BLaER1 treated with 17β-estradiol and CSF1 and Interleukin-3, amounts not matched to agents 10 nM and 100 nM (cell line): ENCODE data around the gene CCDC13.

Experiments
- H3K27ac ChIP-seq, 11 experiments: shearing (Covaris generic); formaldehyde crosslinking; 2 replicates each; pipeline ENCODE4 v1.8.1; 2022
- H3K27me3 ChIP-seq, 11 experiments: shearing (Covaris generic); formaldehyde crosslinking; 2 replicates each; pipeline ENCODE4 v1.8.1; 2022
- H3K36me3 ChIP-seq, 11 experiments: shearing (Covaris generic); formaldehyde crosslinking; 2 replicates each; pipeline ENCODE4 v1.8.1; 2022
- H3K4me1 ChIP-seq, 10 experiments: shearing (Covaris generic); formaldehyde crosslinking; 2 replicates each; pipeline ENCODE4 v1.8.1; 2022
- H3K4me2 ChIP-seq, 11 experiments: shearing (Covaris generic); formaldehyde crosslinking; 2 replicates each; pipeline ENCODE4 v1.8.1; 2022
- H3K4me3 ChIP-seq, 10 experiments: shearing (Covaris generic); formaldehyde crosslinking; 2 replicates each; pipeline ENCODE4 v1.8.1; 2022
- H3K9ac ChIP-seq, 11 experiments: shearing (Covaris generic); formaldehyde crosslinking; 2 replicates each; pipeline ENCODE4 v1.8.1; 2022
- H3K9me3 ChIP-seq, 11 experiments: shearing (Covaris generic); formaldehyde crosslinking; replicated peaks in 1 of 11; 2 replicates each; pipeline ENCODE4 v1.8.1; 2022
- H4K20me1 ChIP-seq, 11 experiments: shearing (Covaris generic); formaldehyde crosslinking; 2 replicates each; pipeline ENCODE4 v1.8.1; 2022
- Cebpa-rat ChIP-seq, 11 experiments: shearing (Covaris generic); IDR thresholded peaks; 2 replicates each; pipeline ENCODE4 v1.8.1; 2022

CCDC13 gene

GRCh38 chr3:42809202-42809601 lies 36.1 kb upstream of the CCDC13 start, which contains the start of gene ACKR2:
TSS of gene ACKR2 (plus strand) at chr3:42809445. CDS start at chr3:42864503, 55,058 bp downstream.
- no peak for TF ChIP-seq Cebpa-rat (IDR thresholded peaks at IDR 0.05)
- H3K4me1 ChIP-seq = peaks cover 0 to 9% (median 7%) of the 10 kb centered on the region in 10 experiments; a peak in 12 of 20 replicates

GRCh38 chr3:42807929-42808328 lies 34.9 kb upstream of the CCDC13 start:
- TF ChIP-seq Cebpa-rat (IDR thresholded peaks at IDR 0.05) = no peak
- no peak overlapping the region for H3K4me2 ChIP-seq
- H3K36me3 ChIP-seq = no peaks in the 10 kb centered on the region
- H3K9ac ChIP-seq = no peak overlapping the region
- H3K4me3 ChIP-seq = no peak overlapping the region
- H3K27ac ChIP-seq = no peak overlapping the region
- H4K20me1 ChIP-seq = peaks cover 0 to 12% (median 4%) of the 10 kb centered on the region in 11 experiments; a peak in 9 of 22 replicates
- H3K27me3 ChIP-seq = no peaks in the 10 kb centered on the region
- no peaks in the 10 kb centered on the region for H3K9me3 ChIP-seq
- H3K4me1 ChIP-seq = peaks cover 4 to 13% (median 12%) of the 10 kb centered on the region in 10 experiments

More at GRCh38 chr3:42809202-42809601, 36.1 kb upstream of the CCDC13 start, which contains the start of gene ACKR2:
- Histone ChIP-seq H3K9ac (no peak within 1 kb of the TSS), H3K4me2 (no peak within 1 kb of the TSS), H4K20me1 (no peaks in the 10 kb centered on the region), H3K27ac (no peak within 1 kb of the TSS), H3K27me3 (no peaks in the 10 kb centered on the region), H3K9me3 (no peaks in the 10 kb centered on the region), H3K36me3 (no peaks in the 10 kb centered on the region), H3K4me3 (no peak within 1 kb of the TSS)

GRCh38 chr3:42805141-42805821 lies 32.2 kb upstream of the CCDC13 start:
- Histone ChIP-seq H3K9me3 (no peaks in the 10 kb centered on the region), H3K4me3 (peak overlapping the region; percentile 73 to 90 (median 82)), H3K4me1 (peaks cover 28 to 39% (median 34%) of the 10 kb centered on the region in 10 experiments), H3K9ac (peak overlapping the region in 10 of 11 experiments; percentile 79 to 95 (median 92); a peak in 15 of 22 replicates), H3K27ac (no peak overlapping the region; a peak in 1 of 22 replicates), H3K4me2 (peak overlapping the region; percentile 82 to 97 (median 88)), H3K36me3 (peaks cover 0 to 4% (median 0%) of the 10 kb centered on the region in 11 experiments; a peak in 2 of 22 replicates), H3K27me3 (no peaks in the 10 kb centered on the region), H4K20me1 (peaks cover 14 to 38% (median 24%) of the 10 kb centered on the region in 11 experiments; a peak in 17 of 22 replicates)
- no peak for TF ChIP-seq Cebpa-rat (IDR thresholded peaks at IDR 0.05)

DNA sequence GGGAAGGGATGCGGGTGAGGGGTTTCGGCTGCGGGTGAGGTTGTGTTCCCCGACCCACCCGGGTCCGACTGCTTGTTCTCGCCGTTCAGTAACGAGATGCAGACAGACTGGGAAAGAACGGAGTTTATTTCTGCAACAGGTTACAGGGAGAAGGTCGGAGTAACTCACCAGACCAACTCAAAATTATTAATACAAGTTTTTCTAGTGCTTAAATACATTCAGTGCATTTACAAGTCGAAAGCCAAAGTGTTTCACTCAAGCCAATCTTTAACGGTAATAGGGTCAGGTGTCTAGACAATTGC lies 31.7 kb upstream of the CCDC13 start:
- peaks cover 0 to 6% (median 0%) of the 10 kb centered on the region in 11 experiments; a peak in 3 of 22 replicates for H3K36me3 ChIP-seq
- peaks cover 33 to 44% (median 39%) of the 10 kb centered on the region in 10 experiments for H3K4me1 ChIP-seq
- H3K27me3 ChIP-seq = no peaks in the 10 kb centered on the region
- H3K9me3 ChIP-seq = no peaks in the 10 kb centered on the region
- peaks cover 19 to 43% (median 29%) of the 10 kb centered on the region in 11 experiments; a peak in 18 of 22 replicates for H4K20me1 ChIP-seq
- H3K9ac ChIP-seq = peak overlapping the region; percentile 79 to 95 (median 91)
- H3K27ac ChIP-seq = peak overlapping the region; percentile 19 to 92 (median 86); a peak in 21 of 22 replicates
- peak overlapping the region; percentile 82 to 97 (median 88) for H3K4me2 ChIP-seq
- peak overlapping the region; percentile 73 to 90 (median 82) for H3K4me3 ChIP-seq
- TF ChIP-seq Cebpa-rat (IDR thresholded peaks at IDR 0.05) = no peak

DNA sequence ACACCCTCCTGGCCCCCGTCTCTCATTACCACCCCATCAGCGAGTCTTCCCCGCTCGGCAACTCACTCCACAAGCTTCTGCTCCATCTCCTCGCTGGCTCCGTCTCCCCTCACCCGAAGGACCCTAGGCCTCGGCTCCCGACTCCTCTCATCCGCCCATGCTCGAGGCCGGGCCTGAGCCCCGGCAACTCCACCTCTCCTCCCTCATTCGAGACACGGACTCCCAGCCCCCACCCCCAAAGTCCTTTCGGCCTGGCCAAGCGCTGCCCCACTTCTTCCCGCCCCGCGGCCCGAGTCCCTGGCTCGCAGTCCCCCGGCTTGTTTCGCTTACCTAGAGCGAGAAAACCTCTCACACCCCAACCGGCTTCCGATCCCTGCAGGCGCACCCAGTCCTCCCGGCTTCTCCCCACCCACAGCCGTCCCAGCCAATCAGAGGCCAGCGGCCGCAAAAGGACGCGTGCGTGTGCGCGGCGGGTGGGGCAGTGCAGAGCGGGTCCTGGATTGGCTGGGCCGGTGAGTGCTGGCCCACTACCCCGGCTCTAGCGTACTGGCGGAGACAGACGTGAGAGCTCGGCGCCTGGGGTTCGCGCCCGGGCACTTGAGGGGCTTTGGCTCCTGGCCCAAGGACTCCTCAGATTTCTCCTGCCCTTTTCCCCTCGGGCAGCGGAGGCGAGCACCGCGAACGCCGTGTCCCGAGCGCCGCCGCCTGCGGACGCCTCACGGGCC lies 31.2 kb upstream of the CCDC13 start, which contains the start of gene HIGD1A:
Gene HIGD1A (minus strand): TSS at position 385 of the 725 bp plus-strand sequence. CDS start 10,237 bp downstream, outside the sequence.
- peaks cover 35 to 49% (median 44%) of the 10 kb centered on the region in 10 experiments for H3K4me1 ChIP-seq
- H4K20me1 ChIP-seq = peaks cover 22 to 48% (median 34%) of the 10 kb centered on the region in 11 experiments; a peak in 18 of 22 replicates
- peak within 1 kb of the TSS; percentile 82 to 97 (median 88) for H3K4me2 ChIP-seq
- H3K36me3 ChIP-seq = peaks cover 0 to 11% (median 4%) of the 10 kb centered on the region in 11 experiments; a peak in 4 of 22 replicates
- H3K9ac ChIP-seq = peak within 1 kb of the TSS; percentile 79 to 95 (median 91)
- no peaks in the 10 kb centered on the region for H3K9me3 ChIP-seq
- peak within 1 kb of the TSS; percentile 73 to 90 (median 82) for H3K4me3 ChIP-seq
- H3K27me3 ChIP-seq = no peaks in the 10 kb centered on the region
- H3K27ac ChIP-seq = peak within 1 kb of the TSS; percentile 71 to 92 (median 86)
- TF ChIP-seq Cebpa-rat (IDR thresholded peaks at IDR 0.05) = no peak

GRCh38 chr3:42803414-42804105 lies 30.5 kb upstream of the CCDC13 start:
- no peaks in the 10 kb centered on the region for H3K27me3 ChIP-seq
- peaks cover 22 to 50% (median 35%) of the 10 kb centered on the region in 11 experiments; a peak in 18 of 22 replicates for H4K20me1 ChIP-seq
- H3K4me3 ChIP-seq = peak overlapping the region; percentile 73 to 90 (median 82)
- peak overlapping the region; percentile 79 to 95 (median 91) for H3K9ac ChIP-seq
- no peaks in the 10 kb centered on the region for H3K9me3 ChIP-seq
- peak overlapping the region; percentile 82 to 97 (median 88) for H3K4me2 ChIP-seq
- peak overlapping the region; percentile 71 to 92 (median 86) for H3K27ac ChIP-seq
- H3K36me3 ChIP-seq = peaks cover 0 to 11% (median 4%) of the 10 kb centered on the region in 11 experiments; a peak in 4 of 22 replicates
- TF ChIP-seq Cebpa-rat (IDR thresholded peaks at IDR 0.05) = no peak
- peaks cover 35 to 50% (median 45%) of the 10 kb centered on the region in 10 experiments for H3K4me1 ChIP-seq

- Histone ChIP-seq H3K9me3 (no peaks in the 10 kb centered on the region), H3K27me3 (no peaks in the 10 kb centered on the region), H3K27ac (peak overlapping the region in 10 of 11 experiments; percentile 81 to 92 (median 86); a peak in 17 of 22 replicates), H3K36me3 (peaks cover 0 to 11% (median 4%) of the 10 kb centered on the region in 11 experiments; a peak in 4 of 22 replicates), H4K20me1 (peaks cover 22 to 50% (median 35%) of the 10 kb centered on the region in 11 experiments; a peak in 18 of 22 replicates), H3K4me3 (peak overlapping the region; percentile 73 to 90 (median 82)), H3K4me1 (peaks cover 35 to 50% (median 45%) of the 10 kb centered on the region in 10 experiments), H3K4me2 (peak overlapping the region; percentile 82 to 97 (median 88)), H3K9ac (peak overlapping the region; percentile 79 to 95 (median 91))
- TF ChIP-seq Cebpa-rat (IDR thresholded peaks at IDR 0.05) = no peak
These were observed 29.9 kb upstream of the CCDC13 start for GRCh38 chr3:42802876-42803413.

DNA sequence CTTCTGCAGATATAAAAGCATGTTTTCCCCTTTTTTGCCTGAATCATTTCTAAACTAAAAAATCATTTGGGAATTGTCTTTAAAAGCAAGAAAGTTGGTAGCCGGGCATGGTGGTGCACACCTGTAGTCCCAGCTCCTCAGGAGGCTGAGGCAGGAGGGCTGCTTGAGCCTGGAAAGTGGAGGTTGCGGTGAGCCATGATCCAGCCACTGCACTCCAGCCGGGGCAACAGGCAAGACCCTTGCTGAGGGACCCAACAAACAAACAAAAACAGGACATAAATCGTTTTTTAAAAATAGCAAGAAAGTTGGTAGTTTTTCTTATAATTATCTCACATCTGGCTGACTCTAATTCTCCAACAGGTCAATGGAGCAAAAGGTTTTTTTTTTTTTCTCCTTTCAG lies 28.7 kb upstream of the CCDC13 start:
- Histone ChIP-seq H3K36me3 (peaks cover 0 to 11% (median 4%) of the 10 kb centered on the region in 11 experiments; a peak in 4 of 22 replicates), H3K9me3 (no peaks in the 10 kb centered on the region), H4K20me1 (peaks cover 22 to 50% (median 35%) of the 10 kb centered on the region in 11 experiments; a peak in 18 of 22 replicates), H3K27ac (no peak overlapping the region), H3K4me1 (peaks cover 35 to 50% (median 45%) of the 10 kb centered on the region in 10 experiments), H3K27me3 (no peaks in the 10 kb centered on the region), H3K4me3 (no peak overlapping the region), H3K9ac (peak overlapping the region in 1 of 11 experiments; percentile 32; a peak in 1 of 22 replicates), H3K4me2 (peak overlapping the region in 10 of 11 experiments; percentile 25 to 90 (median 62); a peak in 14 of 22 replicates)
- TF ChIP-seq Cebpa-rat (IDR thresholded peaks at IDR 0.05) = no peak
